HCT116 (cell line): ENCODE measurements around the gene AKAP13. TPM values are rescaled to one million over a fixed set of nuclear protein-coding genes. Genes with fewer than 3 reads are reported as not detected.

Experiments
- ATAC-seq: fragments of 200-7000 bp; cut with Tn5 transposase; 2 replicates; pipeline ENCODE4 v1.9.1; 2020; ENCODE audit warnings: mild to moderate bottlenecking, moderate library complexity
- BruUV-seq: library from RNA; stranded (reverse); fragments of 400-500 nt; replicated peaks from 2 replicates; lab custom pipeline; 2021; lab: Mats Ljungman, UMichigan
- CTCF ChIA-PET: fragments of 300-600 bp; sonication (Branson Sonifier 250); formaldehyde crosslinking; loops from one replicate; lab custom pipeline; 2021; ENCODE audit warnings: antibody characterized with exemption; lab: Charles Lee
- POLR2A ChIA-PET: fragments of 300-600, 350-600 bp; sonication (Branson Sonifier 250); formaldehyde crosslinking; loops from one replicate; lab custom pipeline; 2021; ENCODE audit warnings: antibody characterized with exemption; lab: Charles Lee
- RAD21 ChIA-PET, 2 experiments: fragments of 300-600 bp; sonication (Branson Sonifier 250); formaldehyde crosslinking; loops; one replicate each; lab custom pipeline; 2023; ENCODE audit warnings: low total read pairs in 2 of 2; ENCODE audit not compliant: uncharacterized antibody in 2 of 2, unreplicated experiment in 2 of 2, low non-redundant PET in 1 of 2; lab: Charles Lee
- DNase-seq: peaks from one replicate; pipeline ENCODE4 v3.0.0-alpha.2; 2010; ENCODE audit warnings: low read depth, low spot score
- H2AFZ ChIP-seq: fragments of 200-600 bp; shearing (Covaris generic), sonication (generic); 2 replicates; pipeline ENCODE4 v1.6.1; 2017; ENCODE audit warnings: low read depth, mixed run types, mixed read lengths, antibody characterized with exemption, low read length; ENCODE audit not compliant: poor library complexity, severe bottlenecking
- H3K27ac ChIP-seq: 2 replicates; pipeline ENCODE4 v1.5.1; 2012; ENCODE audit warnings: low read depth, low read length
- H3K27me3 ChIP-seq: fragments of 200-600 bp; sonication (generic); 2 replicates; pipeline ENCODE4 v1.6.1; 2016; ENCODE audit warnings: mixed run types, low read length, mixed read lengths; ENCODE audit not compliant: insufficient read depth
- H3K36me3 ChIP-seq, 2 experiments: fragments of 200-500 bp in 1 of 2; fragments of 200-600 bp in 1 of 2; sonication (Bioruptor generic) in 1 of 2; sonication (generic) in 1 of 2; 2 replicates each; pipeline versions ENCODE4 v1.5.1 to v1.6.1; 2014 to 2016; ENCODE audit warnings: low read length in 2 of 2, inconsistent platforms in 1 of 2, mixed read lengths in 1 of 2, mixed run types in 1 of 2; ENCODE audit not compliant: insufficient read depth in 2 of 2, control insufficient read depth in 1 of 2
- H3K4me1 ChIP-seq, 2 experiments: fragments of 200-600 bp in 1 of 2; sonication (generic) in 1 of 2; 2 replicates each; pipeline versions ENCODE4 v1.5.1 to v1.6.1; 2012 to 2017; ENCODE audit warnings: low read length in 2 of 2, inconsistent platforms in 1 of 2, mild to moderate bottlenecking in 1 of 2, mixed read lengths in 1 of 2, mixed run types in 1 of 2, moderate library complexity in 1 of 2; ENCODE audit not compliant: insufficient read depth in 2 of 2, control insufficient read depth in 1 of 2
- H3K4me2 ChIP-seq: fragments of 200-600 bp; sonication (generic); 2 replicates; pipeline ENCODE4 v1.6.1; 2017; ENCODE audit warnings: mixed run types, low read length, mixed read lengths
- H3K4me3 ChIP-seq, 2 experiments: fragments of 200-600 bp in 1 of 2; sonication (generic) in 1 of 2; replicated peaks in 1 of 2; 2 replicates each; pipeline ENCODE4 v1.5.1; 2011 to 2016; ENCODE audit warnings: low read length in 2 of 2, control low read depth in 1 of 2, low read depth in 1 of 2, mild to moderate bottlenecking in 1 of 2, mixed read lengths in 1 of 2, mixed run types in 1 of 2
- H3K79me2 ChIP-seq: fragments of 200-600 bp; sonication (generic); 2 replicates; pipeline ENCODE4 v1.6.1; 2017; ENCODE audit warnings: mild to moderate bottlenecking, mixed run types, low read length, moderate library complexity, mixed read lengths; ENCODE audit not compliant: insufficient read depth
- H3K9ac ChIP-seq: fragments of 200-600 bp; sonication (generic); 2 replicates; pipeline ENCODE4 v1.6.1; 2016; ENCODE audit warnings: low read length, mixed read lengths
- H3K9me2 ChIP-seq: fragments of 200-600 bp; sonication (generic), shearing (Covaris generic); 2 replicates; pipeline ENCODE4 v1.6.1; 2017; ENCODE audit warnings: mixed run types, mild to moderate bottlenecking, moderate library complexity; ENCODE audit not compliant: insufficient read depth
- H3K9me3 ChIP-seq, 2 experiments: fragments of 200-500 bp in 1 of 2; fragments of 200-600 bp in 1 of 2; sonication (Bioruptor generic) in 1 of 2; sonication (generic) in 1 of 2; 2 replicates each; pipeline ENCODE4 v1.6.1; 2014 to 2017; ENCODE audit warnings: low read length in 2 of 2, mixed read lengths in 2 of 2, inconsistent platforms in 1 of 2, low read depth in 1 of 2, mild to moderate bottlenecking in 1 of 2, mixed run types in 1 of 2, moderate library complexity in 1 of 2; ENCODE audit not compliant: control insufficient read depth in 1 of 2, insufficient read depth in 1 of 2
- H4K20me1 ChIP-seq: fragments of 200-600 bp; sonication (generic), shearing (Covaris generic); 2 replicates; pipeline ENCODE4 v1.6.1; 2017; ENCODE audit warnings: mixed run types, mild to moderate bottlenecking, moderate library complexity; ENCODE audit not compliant: insufficient read depth
- ATF3 ChIP-seq: IDR thresholded peaks from 2 replicates; pipeline ENCODE4 v1.6.1; 2012
- CBX3 ChIP-seq: IDR thresholded peaks from 2 replicates; pipeline ENCODE4 v1.6.1; 2012; ENCODE audit warnings: low read depth
- CEBPB ChIP-seq: IDR thresholded peaks from 2 replicates; pipeline ENCODE4 v1.6.1; 2012; ENCODE audit warnings: low read depth
- CTCF ChIP-seq, 3 experiments: fragments of 200-600 bp in 1 of 3; sonication (generic) in 1 of 3; IDR thresholded peaks in 2 of 3; conservative IDR thresholded peaks in 1 of 3; 2 replicates each; pipeline ENCODE4 v1.5.1; 2012 to 2017; ENCODE audit warnings: low read depth in 2 of 3, low read length in 2 of 3, antibody characterized with exemption in 1 of 3, borderline replicate concordance in 1 of 3, control low read depth in 1 of 3, mild to moderate bottlenecking in 1 of 3, mixed read lengths in 1 of 3, mixed run types in 1 of 3, moderate library complexity in 1 of 3; ENCODE audit not compliant: insufficient read depth in 1 of 3
- ELF1 ChIP-seq: IDR thresholded peaks from 2 replicates; pipeline ENCODE4 v1.6.1; 2012; ENCODE audit warnings: low read depth, borderline replicate concordance
- EZH2 ChIP-seq: fragments of 200-600 bp; sonication (generic); IDR thresholded peaks from 2 replicates; pipeline ENCODE4 v1.6.1; 2017; ENCODE audit warnings: antibody characterized with exemption, mixed run types
- FOSL1 ChIP-seq: IDR thresholded peaks from 2 replicates; pipeline ENCODE4 v1.6.1; 2012; ENCODE audit warnings: low read depth
- JUND ChIP-seq: IDR thresholded peaks from 2 replicates; pipeline ENCODE4 v1.6.1; 2012
- POLR2A ChIP-seq: IDR thresholded peaks from 2 replicates; pipeline ENCODE4 v1.7.0; 2011; ENCODE audit warnings: borderline replicate concordance; ENCODE audit not compliant: insufficient read depth, insufficient read length; ENCODE audit errors: extremely low read depth
- POLR2AphosphoS5 ChIP-seq: IDR thresholded peaks from 2 replicates; pipeline ENCODE4 v1.6.1; 2011; ENCODE audit warnings: mild to moderate bottlenecking, low read depth, low read length, moderate library complexity
- RAD21 ChIP-seq: IDR thresholded peaks from 2 replicates; pipeline ENCODE4 v1.6.1; 2012; ENCODE audit warnings: low read depth, mild to moderate bottlenecking
- SIN3A ChIP-seq: IDR thresholded peaks from 2 replicates; pipeline ENCODE4 v1.6.1; 2012; ENCODE audit warnings: low read depth
- SP1 ChIP-seq: IDR thresholded peaks from 2 replicates; pipeline ENCODE4 v1.6.1; 2012; ENCODE audit warnings: low read depth
- SRF ChIP-seq: IDR thresholded peaks from 2 replicates; pipeline ENCODE4 v1.6.1; 2012; ENCODE audit warnings: low read depth
- TCF7L2 ChIP-seq: IDR thresholded peaks from 2 replicates; pipeline ENCODE4 v1.7.0; 2011; ENCODE audit warnings: borderline replicate concordance, inconsistent platforms; ENCODE audit not compliant: insufficient read depth, insufficient read length; ENCODE audit errors: extremely low read depth
- YY1 ChIP-seq: IDR thresholded peaks from 2 replicates; pipeline ENCODE4 v1.6.1; 2011; ENCODE audit warnings: low read length, low read depth, moderate library complexity, mild to moderate bottlenecking; ENCODE audit not compliant: insufficient replicate concordance; ENCODE audit errors: extremely low read depth
- ZFX ChIP-seq: fragments of 450-650 bp; IDR thresholded peaks from 2 replicates; pipeline ENCODE4 v1.6.1; 2017
- ZNF274 ChIP-seq: fragments of 200-500 bp; sonication (Bioruptor generic); IDR thresholded peaks from 2 replicates; pipeline ENCODE4 v1.6.1; 2014; ENCODE audit warnings: mild to moderate bottlenecking, low read depth, low read length, inconsistent platforms
- intact Hi-C: fragments of 100-400 bp; cut with micrococcal nuclease; formaldehyde crosslinking; loops from 2 replicates; pipeline ENCODE4 v1.10.0; 2022
- total RNA-seq: library from RNA; stranded (reverse); gene quantifications from one replicate; pipeline ENCODE4 v1.2.1, GENCODE V29; 2021; ENCODE audit not compliant: unreplicated experiment
- TF ChIP-seq, protein P1 (sequence below): IDR thresholded peaks from 2 replicates; pipeline ENCODE4 v1.6.1; 2012; ENCODE audit warnings: low read depth
- TF ChIP-seq, protein P2 (sequence below): IDR thresholded peaks from 2 replicates; pipeline ENCODE4 v1.6.1; 2012

AKAP13 gene
- total RNA-seq, 1 experiment from 2014 or later: 43.1 TPM

GRCh38 chr15:85707519-85708338, 327.3 kb downstream of the AKAP13 start:
- no peak overlapping the region for H3K27ac ChIP-seq

More at GRCh38 chr15:85707519-85708338, 327.3 kb downstream of the AKAP13 start:
- ChIA-PET CTCF (no interaction called here), RAD21 (no interaction called here), POLR2A (no interaction called here)
- H3K36me3 ChIP-seq: no peaks in the 10 kb centered on the region
- ATAC-seq (no peak), DNase-seq (no peak)
- BruUV-seq: no TSS peak
- no peak overlapping the region for H3K9ac ChIP-seq
- TF ChIP-seq SIN3A: no peak
- TF ChIP-seq EZH2: no peak
- no peak for TF ChIP-seq RAD21
- TF ChIP-seq YY1: no peak
- no peak for TF ChIP-seq ZFX
- TF ChIP-seq CTCF (IDR thresholded peaks at IDR 0.05 in 2 of 3, conservative IDR thresholded peaks at IDR 0.05 in 1 of 3; ENCODE audit: borderline replicate concordance in 1 of 3, insufficient read depth in 1 of 3, low read depth in 2 of 3, low read length in 2 of 3): no peak
- no peak for TF ChIP-seq SP1
- no peak for TF ChIP-seq CEBPB
- no peak for TF ChIP-seq POLR2AphosphoS5
- no peak for TF ChIP-seq CBX3
- no peak for TF ChIP-seq FOSL1
- TF ChIP-seq ZNF274: no peak
- TF ChIP-seq POLR2A: no peak
- no peak for TF ChIP-seq TCF7L2
- TF ChIP-seq, protein P1, sequence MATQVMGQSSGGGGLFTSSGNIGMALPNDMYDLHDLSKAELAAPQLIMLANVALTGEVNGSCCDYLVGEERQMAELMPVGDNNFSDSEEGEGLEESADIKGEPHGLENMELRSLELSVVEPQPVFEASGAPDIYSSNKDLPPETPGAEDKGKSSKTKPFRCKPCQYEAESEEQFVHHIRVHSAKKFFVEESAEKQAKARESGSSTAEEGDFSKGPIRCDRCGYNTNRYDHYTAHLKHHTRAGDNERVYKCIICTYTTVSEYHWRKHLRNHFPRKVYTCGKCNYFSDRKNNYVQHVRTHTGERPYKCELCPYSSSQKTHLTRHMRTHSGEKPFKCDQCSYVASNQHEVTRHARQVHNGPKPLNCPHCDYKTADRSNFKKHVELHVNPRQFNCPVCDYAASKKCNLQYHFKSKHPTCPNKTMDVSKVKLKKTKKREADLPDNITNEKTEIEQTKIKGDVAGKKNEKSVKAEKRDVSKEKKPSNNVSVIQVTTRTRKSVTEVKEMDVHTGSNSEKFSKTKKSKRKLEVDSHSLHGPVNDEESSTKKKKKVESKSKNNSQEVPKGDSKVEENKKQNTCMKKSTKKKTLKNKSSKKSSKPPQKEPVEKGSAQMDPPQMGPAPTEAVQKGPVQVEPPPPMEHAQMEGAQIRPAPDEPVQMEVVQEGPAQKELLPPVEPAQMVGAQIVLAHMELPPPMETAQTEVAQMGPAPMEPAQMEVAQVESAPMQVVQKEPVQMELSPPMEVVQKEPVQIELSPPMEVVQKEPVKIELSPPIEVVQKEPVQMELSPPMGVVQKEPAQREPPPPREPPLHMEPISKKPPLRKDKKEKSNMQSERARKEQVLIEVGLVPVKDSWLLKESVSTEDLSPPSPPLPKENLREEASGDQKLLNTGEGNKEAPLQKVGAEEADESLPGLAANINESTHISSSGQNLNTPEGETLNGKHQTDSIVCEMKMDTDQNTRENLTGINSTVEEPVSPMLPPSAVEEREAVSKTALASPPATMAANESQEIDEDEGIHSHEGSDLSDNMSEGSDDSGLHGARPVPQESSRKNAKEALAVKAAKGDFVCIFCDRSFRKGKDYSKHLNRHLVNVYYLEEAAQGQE: no peak
- no peak for TF ChIP-seq ATF3
- TF ChIP-seq ELF1: no peak
- TF ChIP-seq SRF: no peak
- TF ChIP-seq JUND: no peak
- TF ChIP-seq, protein P2, sequence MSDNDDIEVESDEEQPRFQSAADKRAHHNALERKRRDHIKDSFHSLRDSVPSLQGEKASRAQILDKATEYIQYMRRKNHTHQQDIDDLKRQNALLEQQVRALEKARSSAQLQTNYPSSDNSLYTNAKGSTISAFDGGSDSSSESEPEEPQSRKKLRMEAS: no peak
- H3K9me2 ChIP-seq: no peaks in the 10 kb centered on the region
- no peak overlapping the region for H3K4me3 ChIP-seq
- H4K20me1 ChIP-seq: no peaks in the 10 kb centered on the region
- no peaks in the 10 kb centered on the region for H3K79me2 ChIP-seq
- no peaks in the 10 kb centered on the region for H3K27me3 ChIP-seq
- H3K4me2 ChIP-seq: no peak overlapping the region
- H3K4me1 ChIP-seq: no peaks in the 10 kb centered on the region
- intact Hi-C loops: no loop called here
- no peaks in the 10 kb centered on the region for H3K9me3 ChIP-seq
- H2AFZ ChIP-seq: no peak overlapping the region
